K562 (cell line): ENCODE data around the gene FEN1. TPM values are rescaled to one million over a fixed set of nuclear protein-coding genes. Genes with fewer than 3 reads are reported as not detected.
A peak's percentile ranks its signal among the peaks of the same experiment; 100 is the strongest.

Experiments used
- ATAC-seq: fragments of 200-7000 bp; cut with Tn5 transposase; 3 replicates; pipeline ENCODE4 v1.9.1; 2020; ENCODE audit warnings: moderate library complexity
- BruUV-seq: library from RNA; stranded (reverse); fragments of 400-500 nt; replicated peaks from 2 replicates; lab custom pipeline; 2021; lab: Mats Ljungman, UMichigan
- CTCF ChIA-PET: fragments of 300-600 bp; formaldehyde crosslinking; extraction: SDS; loops from one replicate; lab custom pipeline; 2021; ENCODE audit warnings: low intra/inter-chr PET ratio; lab: Yijun Ruan, JAX
- POLR2A ChIA-PET: fragments of 300-600, 350-650 bp; sonication (Branson Sonifier 250); formaldehyde crosslinking; extraction: SDS; loops from one replicate; lab custom pipeline; 2021; ENCODE audit warnings: antibody characterized with exemption, inconsistent platforms; lab: Yijun Ruan, JAX
- DNase-seq, 4 experiments: peaks; one replicate each; pipeline versions ENCODE4 v3.0.0 to v3.0.0-alpha.2; 2011 to 2018; ENCODE audit warnings: low spot score in 3 of 4, mixed read lengths in 3 of 4; ENCODE audit errors: extremely low read depth in 1 of 4
- FAIRE-seq: peaks from 2 replicates; lab custom pipeline; 2011; peaks lifted over from hg19 to GRCh38; lab: Jason Lieb, UNC
- H2AFZ ChIP-seq: 2 replicates; pipeline ENCODE4 v1.6.0; 2011; ENCODE audit warnings: low read depth, low read length, control low read depth, inconsistent platforms
- H3K27ac ChIP-seq: fragments of 200-600 bp; 3 replicates; pipeline ENCODE4 v1.8.0; 2011; ENCODE audit warnings: low read depth, mild to moderate bottlenecking, control low read depth, inconsistent platforms, low read length, moderate library complexity, mixed read lengths; ENCODE audit errors: extremely low read depth
- H3K27me3 ChIP-seq, 2 experiments: fragments of 300-600 bp in 1 of 2; 2 replicates in 1 of 2; 3 replicates in 1 of 2; pipeline versions ENCODE4 v1.6.0 to v1.8.0; 2011; ENCODE audit warnings: inconsistent platforms in 2 of 2, low read length in 2 of 2, mild to moderate bottlenecking in 1 of 2, mixed read lengths in 1 of 2, moderate library complexity in 1 of 2; ENCODE audit not compliant: control insufficient read depth in 2 of 2, insufficient read depth in 2 of 2
- H3K36me3 ChIP-seq: fragments of 300-600 bp; 3 replicates; pipeline ENCODE4 v1.8.0; 2011; ENCODE audit warnings: mild to moderate bottlenecking, low read length, inconsistent platforms; ENCODE audit not compliant: control insufficient read depth, insufficient read depth
- H3K4me1 ChIP-seq, 2 experiments: fragments of 200-600 bp in 1 of 2; replicated peaks in 1 of 2; 2 replicates in 1 of 2; 3 replicates in 1 of 2; pipeline versions ENCODE4 v1.5.1 to v1.8.0; 2011; ENCODE audit warnings: inconsistent platforms in 2 of 2, low read length in 2 of 2, mild to moderate bottlenecking in 1 of 2, mixed read lengths in 1 of 2, moderate library complexity in 1 of 2; ENCODE audit not compliant: control insufficient read depth in 2 of 2, insufficient read depth in 2 of 2
- H3K4me2 ChIP-seq: 2 replicates; pipeline ENCODE4 v1.6.1; 2011; ENCODE audit warnings: low read length, control low read depth, inconsistent platforms, mixed read lengths; ENCODE audit not compliant: insufficient read depth
- H3K4me3 ChIP-seq: fragments of 200-600 bp; sonication (generic), shearing (Covaris generic); 2 replicates; pipeline ENCODE4 v1.5.1; 2016; ENCODE audit warnings: control low read depth, inconsistent platforms
- H3K79me2 ChIP-seq: fragments of 200-600 bp; 3 replicates; pipeline ENCODE4 v1.8.0; 2011; ENCODE audit warnings: low read length, inconsistent platforms; ENCODE audit not compliant: control insufficient read depth, insufficient read depth
- H3K9ac ChIP-seq, 2 experiments: 2 replicates each; pipeline versions ENCODE4 v1.6.0 to v1.6.1; 2011; ENCODE audit warnings: low read depth in 2 of 2, low read length in 2 of 2, control low read depth in 1 of 2, inconsistent platforms in 1 of 2, mild to moderate bottlenecking in 1 of 2, mixed read lengths in 1 of 2; ENCODE audit not compliant: insufficient read depth in 1 of 2
- H3K9me1 ChIP-seq: one replicate; pipeline ENCODE4 v1.6.0; 2011; ENCODE audit warnings: inconsistent platforms, mild to moderate bottlenecking, low read length, moderate library complexity; ENCODE audit not compliant: control insufficient read depth, insufficient read depth
- H3K9me3 ChIP-seq: replicated peaks from 2 replicates; pipeline ENCODE4 v1.5.1; 2011; ENCODE audit warnings: low read depth, low read length, inconsistent platforms; ENCODE audit not compliant: control insufficient read depth, insufficient read depth
- H4K20me1 ChIP-seq: replicated peaks from 2 replicates; pipeline ENCODE4 v1.6.1; 2011; ENCODE audit warnings: low read length, inconsistent platforms, mixed read lengths; ENCODE audit not compliant: control insufficient read depth, insufficient read depth
- CEBPB ChIP-seq: fragments of 450-650 bp; IDR thresholded peaks from 2 replicates; pipeline ENCODE4 v1.6.1; 2016; ENCODE audit warnings: missing genetic modification characterization, missing compliant biosample characterization
- CEBPG ChIP-seq, 3 experiments: fragments of 200-800 bp in 1 of 3; sonication (Bioruptor generic) in 1 of 3; sonication (generic) in 1 of 3; formaldehyde crosslinking in 1 of 3; IDR thresholded peaks in 2 of 3; conservative IDR thresholded peaks in 1 of 3; 2 replicates each; pipeline versions ENCODE4 v1.6.1 to v1.8.0; 2016 to 2022; ENCODE audit warnings: missing compliant biosample characterization in 2 of 3, missing genetic modification characterization in 2 of 3, mild to moderate bottlenecking in 1 of 3, missing genetic modification reagents in 1 of 3
- E2F3 ChIP-seq: fragments of 250-450 bp; sonication (Bioruptor Pico); IDR thresholded peaks from 2 replicates; pipeline ENCODE4 v1.4.0; 2020; ENCODE audit warnings: mild to moderate bottlenecking
- NFRKB ChIP-seq: fragments of 450-650 bp; IDR thresholded peaks from 2 replicates; pipeline ENCODE4 v1.6.1; 2016; ENCODE audit warnings: low read depth
- POLR2A ChIP-seq: fragments of 450-650 bp; conservative IDR thresholded peaks from 2 replicates; pipeline ENCODE4 v1.6.1; 2016
- POLR2AphosphoS5 ChIP-seq: IDR thresholded peaks from 2 replicates; pipeline ENCODE4 v1.6.1; 2011; ENCODE audit warnings: mild to moderate bottlenecking, low read depth, low read length, moderate library complexity; ENCODE audit not compliant: control insufficient read depth, insufficient read depth
- RBM17 ChIP-seq: fragments of 200-400 bp; formaldehyde crosslinking; IDR thresholded peaks from 2 replicates; pipeline ENCODE4 v1.6.1; 2017; ENCODE audit warnings: low read depth, mild to moderate bottlenecking, low read length, borderline replicate concordance
- RHOXF2B ChIP-seq: fragments of 250-450 bp; sonication (Bioruptor Pico); conservative IDR thresholded peaks from 2 replicates; pipeline ENCODE4 v1.5.1; 2021
- SMAD2 ChIP-seq: fragments of 150-350 bp; IDR thresholded peaks from 2 replicates; pipeline ENCODE4 v1.6.1; 2014; ENCODE audit warnings: low read depth, mild to moderate bottlenecking, low read length
- SUPT5H ChIP-seq: fragments of 450-650 bp; IDR thresholded peaks from 2 replicates; pipeline ENCODE4 v1.6.1; 2016
- ZFP36 ChIP-seq: fragments of 150-350 bp; IDR thresholded peaks from 2 replicates; pipeline ENCODE4 v1.6.1; 2018; ENCODE audit warnings: low read length, low read depth; ENCODE audit not compliant: partially characterized antibody
- ZNF592 ChIP-seq: fragments of 450-650 bp; IDR thresholded peaks from 2 replicates; pipeline ENCODE4 v1.6.1; 2017; ENCODE audit warnings: antibody characterized with exemption, mild to moderate bottlenecking
- ZNF707 ChIP-seq: fragments of 250-450 bp; sonication (Bioruptor Pico); conservative IDR thresholded peaks from 2 replicates; pipeline ENCODE4 v1.8.0; 2022; ENCODE audit warnings: inconsistent platforms, mild to moderate bottlenecking, moderate library complexity
- WGBS: fragments of 100-300 bp; shearing (Covaris generic); methylation state at CpG from one replicate; pipeline ENCODE4 v1.1.6; 2016; ENCODE audit warnings: low coverage, mixed read lengths; ENCODE audit not compliant: insufficient coverage; ENCODE audit errors: missing lambda C conversion rate; 5-methylcytosine and 5-hydroxymethylcytosine counted together
- in situ Hi-C: fragments of 300-500 bp; cut with MboI; formaldehyde crosslinking; loops from 4 replicates; pipeline ENCODE4 v1.15.0; 2018; ENCODE audit warnings: inconsistent platforms, mixed read lengths
- intact Hi-C: fragments of 100-400 bp; cut with micrococcal nuclease; formaldehyde crosslinking; loops from 2 replicates; pipeline ENCODE4 v1.14.2; 2022
- polyA plus RNA-seq, 8 experiments: library from polyadenylated mRNA; depleted of rRNA in 4 of 8; stranded (reverse) in 5 of 8; unstranded in 3 of 8; fragments of >200 nt; fragmentation: Nextera tagmentation in 2 of 8; fragmentation: Illumina TruSeq in 1 of 8; extraction: Ambion mirVana in 2 of 8; extraction: Trizol in 1 of 8; gene quantifications; 2 replicates each; pipeline versions ENCODE4 v1.2.1 to v1.2.3, GENCODE V29; 2011 to 2014; ENCODE audit warnings: inconsistent platforms in 1 of 8, missing spikeins in 1 of 8
- total RNA-seq, 7 experiments: library from RNA; depleted of rRNA in 6 of 7; stranded (reverse); fragments of >200 nt in 6 of 7; fragmentation: Illumina TruSeq in 2 of 7; extraction: Trizol in 2 of 7; gene quantifications; 2 replicates each; pipeline versions ENCODE4 v1.2.1 to v1.2.3, GENCODE V29; 2011 to 2021; ENCODE audit warnings: low replicate concordance in 1 of 7
- TF ChIP-seq, protein P1 (sequence below): fragments of 450-650 bp; IDR thresholded peaks from 2 replicates; pipeline ENCODE4 v1.7.1; 2018; ENCODE audit warnings: mild to moderate bottlenecking, low read depth; ENCODE audit not compliant: partially characterized antibody

FEN1 gene
- total and polyA plus RNA-seq, 9 of the 15 experiments (the other 6 are each of a cell fraction or from before 2014, with no cell fraction given): 58.1 to 156 (median 137) TPM

GRCh38 chr11:61812736-61813411, 20.2 kb downstream of the FEN1 start:
- Histone ChIP-seq H2AFZ (no peak overlapping the region), H3K36me3 (peaks cover 73% of the 10 kb centered on the region), H3K27ac (peak overlapping the region; percentile 47; the same call in 2 of the 3 replicates), H4K20me1 (no peaks in the 10 kb centered on the region), H3K4me2 (peak overlapping the region; percentile 52), H3K9ac (peak overlapping the region; percentile 16 to 72; a peak in 3 of 4 replicates), H3K9me3 (no peaks in the 10 kb centered on the region), H3K4me3 (no peak overlapping the region), H3K9me1 (no peaks in the 10 kb centered on the region), H3K4me1 (peaks cover 25 to 45% of the 10 kb centered on the region in 2 experiments; a peak in 4 of 5 replicates), H3K79me2 (peaks cover 82% of the 10 kb centered on the region), H3K27me3 (no peaks in the 10 kb centered on the region; a peak in 1 of 5 replicates)
- 79% methylated on average over 3 of the region's 4 CpGs for WGBS
- FAIRE-seq (no peak), ATAC-seq (no peak), DNase-seq (no peak)
- in situ Hi-C loops (no loop called here), intact Hi-C loops (no loop called here)
- POLR2A ChIA-PET: interaction anchor here (0.6 to 6.8 kb wide), 5 partner anchors 8 to 228 kb away, joined by 3 to 97 read pairs (median 4); no protein-coding TSS in a partner anchor
- CTCF ChIA-PET: no interaction called here
- TF ChIP-seq RBM17: no peak
- no peak for TF ChIP-seq ZNF707 (CRISPR knock-in tag)
- TF ChIP-seq POLR2AphosphoS5: 0 out of 2 replicates have a peak, but pooled peaks have one; percentile 36
- TF ChIP-seq SUPT5H: peak; percentile 33; the same call in 1 of the 2 replicates
- 0 out of 2 replicates have a peak, but pooled peaks have one; percentile 12 for TF ChIP-seq E2F3 (CRISPR knock-in tag)
- TF ChIP-seq, protein P1, sequence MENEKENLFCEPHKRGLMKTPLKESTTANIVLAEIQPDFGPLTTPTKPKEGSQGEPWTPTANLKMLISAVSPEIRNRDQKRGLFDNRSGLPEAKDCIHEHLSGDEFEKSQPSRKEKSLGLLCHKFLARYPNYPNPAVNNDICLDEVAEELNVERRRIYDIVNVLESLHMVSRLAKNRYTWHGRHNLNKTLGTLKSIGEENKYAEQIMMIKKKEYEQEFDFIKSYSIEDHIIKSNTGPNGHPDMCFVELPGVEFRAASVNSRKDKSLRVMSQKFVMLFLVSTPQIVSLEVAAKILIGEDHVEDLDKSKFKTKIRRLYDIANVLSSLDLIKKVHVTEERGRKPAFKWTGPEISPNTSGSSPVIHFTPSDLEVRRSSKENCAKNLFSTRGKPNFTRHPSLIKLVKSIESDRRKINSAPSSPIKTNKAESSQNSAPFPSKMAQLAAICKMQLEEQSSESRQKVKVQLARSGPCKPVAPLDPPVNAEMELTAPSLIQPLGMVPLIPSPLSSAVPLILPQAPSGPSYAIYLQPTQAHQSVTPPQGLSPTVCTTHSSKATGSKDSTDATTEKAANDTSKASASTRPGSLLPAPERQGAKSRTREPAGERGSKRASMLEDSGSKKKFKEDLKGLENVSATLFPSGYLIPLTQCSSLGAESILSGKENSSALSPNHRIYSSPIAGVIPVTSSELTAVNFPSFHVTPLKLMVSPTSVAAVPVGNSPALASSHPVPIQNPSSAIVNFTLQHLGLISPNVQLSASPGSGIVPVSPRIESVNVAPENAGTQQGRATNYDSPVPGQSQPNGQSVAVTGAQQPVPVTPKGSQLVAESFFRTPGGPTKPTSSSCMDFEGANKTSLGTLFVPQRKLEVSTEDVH: no peak
- no peak for TF ChIP-seq SMAD2
- TF ChIP-seq CEBPG (CRISPR knock-in tag; IDR thresholded peaks at IDR 0.05): no peak
- peak; percentile 8 to 39; a peak in 1 of 4 replicates for TF ChIP-seq CEBPG (tag; conservative IDR thresholded peaks at IDR 0.05 in 1 of 2, IDR thresholded peaks at IDR 0.05 in 1 of 2)
- 0 out of 2 replicates have a peak, but pooled peaks have one; percentile 37 for TF ChIP-seq ZNF592
- peak; percentile 52; the same call in 1 of the 2 replicates for TF ChIP-seq POLR2A
- TF ChIP-seq RHOXF2B (CRISPR knock-in tag): 0 out of 2 replicates have a peak, but pooled peaks have one; percentile 34
- no peak for TF ChIP-seq NFRKB
- TF ChIP-seq ZFP36: peak; percentile 4
- TF ChIP-seq CEBPB (tag): peak; percentile 81
- no TSS peak for BruUV-seq
